MM.1S (cell line): ENCODE data around the gene TTF2.

Source experiments
- DNase-seq: peaks from one replicate; pipeline ENCODE4 v3.0.0-alpha.2; 2015
- H2AFZ ChIP-seq: fragments of 300-600 bp; sonication (generic); 2 replicates; pipeline ENCODE4 v1.6.0; 2016; ENCODE audit warnings: antibody characterized with exemption, low read length
- H3F3A ChIP-seq: fragments of 300-600 bp; sonication (generic); 2 replicates; pipeline ENCODE4 v1.6.1; 2016; ENCODE audit warnings: mild to moderate bottlenecking, antibody characterized with exemption, low read length, moderate library complexity, mixed read lengths; ENCODE audit not compliant: insufficient read depth
- H3K27ac ChIP-seq: fragments of 300-600 bp; sonication (generic); 2 replicates; pipeline ENCODE4 v1.5.1; 2016; ENCODE audit warnings: mild to moderate bottlenecking, low read length
- H3K27me3 ChIP-seq: fragments of 300-600 bp; sonication (generic); replicated peaks from 2 replicates; pipeline ENCODE4 v1.6.0; 2016; ENCODE audit warnings: low read length; ENCODE audit not compliant: insufficient read depth
- H3K36me3 ChIP-seq: fragments of 300-600 bp; sonication (generic); replicated peaks from 2 replicates; pipeline ENCODE4 v1.6.1; 2016; ENCODE audit warnings: mild to moderate bottlenecking, low read length, mixed read lengths; ENCODE audit not compliant: insufficient read depth
- H3K4me1 ChIP-seq: fragments of 300-600 bp; sonication (generic); 2 replicates; pipeline ENCODE4 v1.6.1; 2016; ENCODE audit warnings: low read length, mixed read lengths
- H3K4me2 ChIP-seq: fragments of 300-600 bp; sonication (generic); 2 replicates; pipeline ENCODE4 v1.6.0; 2016; ENCODE audit warnings: low read depth, low read length
- H3K4me3 ChIP-seq: fragments of 300-600 bp; sonication (generic); 2 replicates; pipeline ENCODE4 v1.5.1; 2016; ENCODE audit warnings: low read length, mixed read lengths
- H3K79me2 ChIP-seq: fragments of 300-600 bp; sonication (generic); 2 replicates; pipeline ENCODE4 v1.6.1; 2016; ENCODE audit warnings: mixed run types, low read length, mixed read lengths
- H3K9ac ChIP-seq: fragments of 300-600 bp; sonication (generic); 2 replicates; pipeline ENCODE4 v1.6.1; 2016; ENCODE audit warnings: low read length, mixed read lengths
- H3K9me2 ChIP-seq: fragments of 300-600 bp; sonication (generic); replicated peaks from 2 replicates; pipeline ENCODE4 v1.6.1; 2016; ENCODE audit warnings: mild to moderate bottlenecking, low read length, mixed read lengths; ENCODE audit not compliant: insufficient read depth
- H3K9me3 ChIP-seq: fragments of 300-600 bp; sonication (generic); replicated peaks from 2 replicates; pipeline ENCODE4 v1.6.1; 2016; ENCODE audit warnings: mild to moderate bottlenecking, low read length, mixed read lengths; ENCODE audit not compliant: insufficient read depth
- H4K20me1 ChIP-seq: fragments of 300-600 bp; sonication (generic); 2 replicates; pipeline ENCODE4 v1.6.1; 2016; ENCODE audit warnings: mild to moderate bottlenecking, low read length, moderate library complexity, mixed read lengths; ENCODE audit not compliant: insufficient read depth
- CTCF ChIP-seq: fragments of 300-600 bp; sonication (generic); IDR thresholded peaks from 2 replicates; pipeline ENCODE4 v1.5.1; 2016; ENCODE audit warnings: antibody characterized with exemption, low read length, mixed read lengths
- EZH2 ChIP-seq: fragments of 300-600 bp; sonication (generic); optimal IDR thresholded peaks from 2 replicates; pipeline ENCODE3; 2017; ENCODE audit warnings: low read depth, mild to moderate bottlenecking, antibody characterized with exemption, low read length, mixed read lengths
- EZH2phosphoT487 ChIP-seq: fragments of 300-600 bp; sonication (generic); IDR thresholded peaks from 2 replicates; pipeline ENCODE4 v1.6.1; 2018; ENCODE audit warnings: antibody characterized with exemption, low read length

TTF2 gene

GRCh38 chr1:117135329-117135728 is 75.2 kb downstream of the TTF2 start:
- no peaks in the 10 kb centered on the region for H3K4me1 ChIP-seq
- no peak overlapping the region for H3K9ac ChIP-seq
- no peak for TF ChIP-seq EZH2
- TF ChIP-seq CTCF = no peak
- TF ChIP-seq EZH2phosphoT487 = no peak
- H3K27me3 ChIP-seq = no peaks in the 10 kb centered on the region
- no peaks in the 10 kb centered on the region for H3K9me3 ChIP-seq
- H3K4me2 ChIP-seq = no peak overlapping the region
- no peaks in the 10 kb centered on the region for H3F3A ChIP-seq
- no peak overlapping the region for H2AFZ ChIP-seq
- no peaks in the 10 kb centered on the region for H4K20me1 ChIP-seq
- H3K36me3 ChIP-seq = no peaks in the 10 kb centered on the region
- H3K79me2 ChIP-seq = no peaks in the 10 kb centered on the region
- H3K27ac ChIP-seq = no peak overlapping the region
- H3K9me2 ChIP-seq = no peaks in the 10 kb centered on the region
- no peak for DNase-seq
- H3K4me3 ChIP-seq = no peak overlapping the region

- no peak for DNase-seq
- TF ChIP-seq EZH2 (no peak), EZH2phosphoT487 (no peak), CTCF (no peak)
- Histone ChIP-seq H3K9me3 (no peaks in the 10 kb centered on the region), H3K9ac (no peak overlapping the region), H3K27ac (no peak overlapping the region), H3K36me3 (no peaks in the 10 kb centered on the region), H3K9me2 (no peaks in the 10 kb centered on the region), H4K20me1 (no peaks in the 10 kb centered on the region), H3K4me2 (no peak overlapping the region), H3K4me3 (no peak overlapping the region), H2AFZ (no peak overlapping the region), H3F3A (no peaks in the 10 kb centered on the region), H3K27me3 (no peaks in the 10 kb centered on the region), H3K79me2 (no peaks in the 10 kb centered on the region), H3K4me1 (no peaks in the 10 kb centered on the region)
Measured at GRCh38 chr1:117136749-117137148, 76.6 kb downstream of the TTF2 start.

GRCh38 chr1:117137281-117137855 is 77.2 kb downstream of the TTF2 start:
- no peaks in the 10 kb centered on the region for H3K27me3 ChIP-seq
- DNase-seq = no peak
- no peaks in the 10 kb centered on the region for H3K79me2 ChIP-seq
- TF ChIP-seq EZH2phosphoT487 (no peak), CTCF (no peak), EZH2 (no peak)
- H4K20me1 ChIP-seq = no peaks in the 10 kb centered on the region
- H3K9me3 ChIP-seq = no peaks in the 10 kb centered on the region
- H3K9me2 ChIP-seq = no peaks in the 10 kb centered on the region
- H3K4me3 ChIP-seq = no peak overlapping the region
- no peaks in the 10 kb centered on the region for H3K36me3 ChIP-seq
- no peak overlapping the region for H3K9ac ChIP-seq
- H3F3A ChIP-seq = no peaks in the 10 kb centered on the region
- H2AFZ ChIP-seq = no peak overlapping the region
- no peak overlapping the region for H3K27ac ChIP-seq
- H3K4me2 ChIP-seq = no peak overlapping the region
- no peaks in the 10 kb centered on the region for H3K4me1 ChIP-seq
